OCI-LY7 (cell line): ENCODE results near the gene CYB5A.

Experiments used
- EZH2phosphoT487 ChIP-seq: fragments of 200-600 bp; sonication (generic); IDR thresholded peaks from 2 replicates; pipeline ENCODE4 v1.6.1; 2018; ENCODE audit warnings: low read depth, borderline replicate concordance, mild to moderate bottlenecking, mixed run types, antibody characterized with exemption, low read length, moderate library complexity, mixed read lengths
- TF ChIP-seq, protein P1 (sequence below): fragments of 200-600 bp; sonication (generic); conservative IDR thresholded peaks from 2 replicates; pipeline ENCODE4 v1.5.1; 2014; ENCODE audit warnings: mild to moderate bottlenecking, antibody characterized with exemption, low read length, moderate library complexity, mixed read lengths

GRCh38 chr18:74250131-74250530 is 41.6 kb downstream of the CYB5A start:
- TF ChIP-seq, protein P1, sequence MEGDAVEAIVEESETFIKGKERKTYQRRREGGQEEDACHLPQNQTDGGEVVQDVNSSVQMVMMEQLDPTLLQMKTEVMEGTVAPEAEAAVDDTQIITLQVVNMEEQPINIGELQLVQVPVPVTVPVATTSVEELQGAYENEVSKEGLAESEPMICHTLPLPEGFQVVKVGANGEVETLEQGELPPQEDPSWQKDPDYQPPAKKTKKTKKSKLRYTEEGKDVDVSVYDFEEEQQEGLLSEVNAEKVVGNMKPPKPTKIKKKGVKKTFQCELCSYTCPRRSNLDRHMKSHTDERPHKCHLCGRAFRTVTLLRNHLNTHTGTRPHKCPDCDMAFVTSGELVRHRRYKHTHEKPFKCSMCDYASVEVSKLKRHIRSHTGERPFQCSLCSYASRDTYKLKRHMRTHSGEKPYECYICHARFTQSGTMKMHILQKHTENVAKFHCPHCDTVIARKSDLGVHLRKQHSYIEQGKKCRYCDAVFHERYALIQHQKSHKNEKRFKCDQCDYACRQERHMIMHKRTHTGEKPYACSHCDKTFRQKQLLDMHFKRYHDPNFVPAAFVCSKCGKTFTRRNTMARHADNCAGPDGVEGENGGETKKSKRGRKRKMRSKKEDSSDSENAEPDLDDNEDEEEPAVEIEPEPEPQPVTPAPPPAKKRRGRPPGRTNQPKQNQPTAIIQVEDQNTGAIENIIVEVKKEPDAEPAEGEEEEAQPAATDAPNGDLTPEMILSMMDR = no peak
- no peak for TF ChIP-seq EZH2phosphoT487
